ENCODE measurements around the gene ANKS1B.

Gene ANKS1B

DNA sequence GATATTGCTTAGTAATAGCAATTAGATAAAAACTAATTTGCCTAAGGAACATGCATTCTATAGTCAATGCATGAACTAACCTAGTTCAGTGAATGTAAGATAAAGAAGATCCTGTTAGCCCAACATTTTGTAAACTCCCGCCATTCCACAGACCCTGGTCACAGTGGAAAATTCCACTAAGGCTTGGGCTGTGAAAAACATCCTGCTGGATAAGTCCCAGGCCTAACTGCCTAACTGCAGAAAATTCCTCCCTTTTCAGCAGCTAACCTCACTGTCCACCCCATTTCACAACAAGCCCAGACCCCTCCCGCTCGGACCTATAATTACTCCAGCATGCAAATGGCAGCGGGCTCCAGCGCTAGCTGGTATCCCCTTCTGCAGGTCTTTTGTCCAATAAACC is 435.1 kb downstream of the ANKS1B start:
- no peak for DNase-seq

DNA sequence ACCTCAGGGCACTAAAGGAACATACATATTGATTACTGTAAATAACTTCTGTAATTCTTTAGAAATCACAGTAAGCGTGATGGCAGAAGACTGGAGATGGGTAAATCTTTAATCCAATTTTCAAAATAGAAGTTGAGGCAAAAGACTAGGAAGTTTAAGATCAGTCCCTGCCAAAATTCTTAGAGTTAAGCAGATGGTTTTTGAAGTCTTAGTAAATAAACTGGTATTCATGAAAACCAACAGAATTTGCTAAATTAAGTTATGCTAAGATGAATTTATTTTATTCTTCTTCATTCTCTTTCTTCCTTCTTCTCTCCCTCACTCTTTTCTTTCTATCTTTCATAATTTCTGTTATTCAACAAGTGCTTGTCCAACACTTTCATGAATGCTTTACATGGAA is 435.5 kb downstream of the ANKS1B start:
- DNase-seq = no peak

DNA sequence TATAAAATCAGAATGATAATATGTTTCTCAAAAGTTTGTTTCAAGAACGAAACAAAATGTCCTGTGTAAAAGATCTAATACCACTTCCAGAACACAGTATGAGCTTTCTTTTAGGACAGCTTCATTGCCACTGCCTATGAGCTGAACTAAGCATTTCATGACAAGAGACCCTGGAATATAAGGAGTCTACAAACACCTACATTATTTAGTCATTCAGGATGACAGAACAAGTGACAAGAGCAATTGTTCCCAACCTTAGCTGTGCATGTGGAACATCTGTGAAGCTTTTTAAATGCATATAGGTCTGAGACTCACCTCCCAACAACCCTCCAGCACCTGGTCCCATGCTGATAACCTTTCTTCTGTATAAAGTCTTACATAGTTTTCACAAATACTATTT is 440.3 kb downstream of the ANKS1B start:
- no peak for DNase-seq

DNA sequence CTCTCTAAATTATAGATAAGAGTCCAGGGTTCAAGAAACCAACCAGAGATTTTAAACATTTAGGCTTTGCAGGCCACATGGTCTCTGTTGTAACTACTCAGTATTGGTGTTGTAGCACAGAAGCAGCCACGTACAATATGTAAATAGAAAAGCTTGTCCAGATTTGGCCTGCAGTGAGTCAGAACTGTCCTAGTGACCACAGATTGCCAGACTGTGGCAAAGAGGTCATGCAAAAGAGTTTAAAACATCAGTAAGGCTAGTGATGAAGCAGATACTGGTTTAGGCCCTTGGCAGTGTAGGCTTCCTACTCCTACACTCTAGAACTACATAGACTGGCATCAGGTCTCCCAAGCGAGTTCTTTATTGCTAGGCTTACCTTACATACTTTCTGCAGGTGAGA is 454.8 kb downstream of the ANKS1B start:
- DNase-seq = no peak

DNA sequence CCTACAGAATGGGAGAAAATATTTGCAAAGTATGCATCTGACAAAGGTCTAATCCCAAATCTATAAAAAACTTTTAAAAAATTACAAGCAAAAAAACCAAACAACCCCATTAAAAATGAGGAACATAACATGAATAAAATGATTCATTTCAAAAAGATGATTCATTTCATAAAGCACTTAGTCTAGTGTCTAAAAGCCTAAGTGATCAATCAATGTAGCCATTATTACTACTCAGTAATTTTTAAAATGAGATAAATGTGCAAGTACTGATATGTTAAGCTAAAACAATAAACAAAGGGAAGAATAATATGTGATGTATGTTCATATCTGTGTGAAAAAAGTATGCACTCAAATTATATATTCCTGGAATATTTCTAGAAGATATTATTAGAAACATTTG is 456.3 kb downstream of the ANKS1B start:
- no peak for DNase-seq

DNA sequence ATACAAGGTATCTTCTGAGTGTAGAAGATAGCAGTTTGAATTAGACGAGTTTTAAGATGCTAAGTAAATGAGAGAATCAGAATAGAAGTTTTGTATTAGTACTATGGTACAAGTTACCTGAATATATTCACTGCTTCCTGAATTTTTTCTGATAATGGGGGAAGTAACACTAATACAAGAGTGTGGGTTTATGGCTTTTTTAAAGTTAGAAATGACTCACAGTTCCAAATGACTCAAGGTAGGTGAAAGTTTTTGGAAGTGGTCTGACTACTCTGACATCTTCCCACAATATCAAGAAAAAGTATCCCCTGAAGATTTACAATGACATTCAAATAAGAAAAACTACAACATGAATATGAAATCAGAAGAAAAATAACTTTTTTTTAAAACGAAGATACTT is 460.9 kb downstream of the ANKS1B start:
- no peak for DNase-seq

DNA sequence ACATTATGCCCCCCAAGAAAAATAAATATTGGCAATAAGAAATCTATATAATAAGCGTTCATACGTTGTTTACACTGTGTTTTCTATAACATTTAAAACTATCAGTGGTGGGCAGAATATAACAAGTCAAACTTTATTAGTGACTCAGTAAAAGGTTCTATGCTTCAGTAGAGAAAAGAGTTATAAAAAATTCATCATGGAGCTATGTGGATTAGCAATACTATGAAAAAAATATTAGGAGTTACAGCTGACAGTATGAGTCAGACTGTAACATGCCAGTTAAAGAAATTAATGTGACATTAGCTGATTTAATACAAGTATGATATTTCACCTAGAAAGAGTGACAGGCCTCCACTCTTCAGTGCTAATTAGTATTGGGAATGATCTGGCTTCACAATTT is 462.3 kb downstream of the ANKS1B start:
- DNase-seq = no peak

DNA sequence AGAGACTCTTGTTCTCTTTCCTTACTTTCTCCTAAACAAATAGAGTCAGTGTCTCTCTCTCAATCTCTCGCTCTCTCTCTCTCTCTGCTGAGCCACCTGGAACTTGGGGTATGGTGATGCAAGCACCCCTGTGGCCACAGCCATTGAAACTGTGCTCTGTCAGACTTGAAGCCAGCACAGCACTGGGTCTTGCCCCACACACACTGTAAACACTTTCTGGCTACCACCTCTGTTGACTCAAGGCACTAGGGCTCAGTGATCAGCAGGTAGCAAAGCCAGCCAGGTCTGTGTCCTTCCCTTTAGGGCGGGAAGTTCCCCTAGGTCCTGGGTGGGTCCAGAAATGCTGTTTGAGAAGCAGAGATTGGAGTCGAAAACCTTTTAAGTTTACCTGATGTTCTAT is 463.1 kb downstream of the ANKS1B start:
- DNase-seq = no peak

DNA sequence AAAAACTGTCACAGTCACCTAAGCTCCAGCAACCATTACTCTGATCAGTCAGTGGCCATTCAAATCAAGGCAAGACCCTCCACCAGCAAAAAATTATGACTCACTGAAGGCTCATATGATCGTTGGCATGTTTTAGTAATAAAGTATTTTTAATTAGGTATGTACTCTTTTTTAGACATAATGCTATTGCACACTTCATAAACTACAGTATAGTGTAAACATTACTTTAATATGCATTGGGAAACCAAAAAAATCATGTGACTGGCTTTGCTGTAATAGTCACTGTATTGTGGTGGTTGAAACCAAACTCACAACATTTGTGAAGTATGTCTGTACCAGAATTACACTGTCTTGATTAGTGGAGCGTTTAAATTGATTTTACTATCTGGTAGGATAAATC is 471.7 kb downstream of the ANKS1B start:
- no peak for DNase-seq

DNA sequence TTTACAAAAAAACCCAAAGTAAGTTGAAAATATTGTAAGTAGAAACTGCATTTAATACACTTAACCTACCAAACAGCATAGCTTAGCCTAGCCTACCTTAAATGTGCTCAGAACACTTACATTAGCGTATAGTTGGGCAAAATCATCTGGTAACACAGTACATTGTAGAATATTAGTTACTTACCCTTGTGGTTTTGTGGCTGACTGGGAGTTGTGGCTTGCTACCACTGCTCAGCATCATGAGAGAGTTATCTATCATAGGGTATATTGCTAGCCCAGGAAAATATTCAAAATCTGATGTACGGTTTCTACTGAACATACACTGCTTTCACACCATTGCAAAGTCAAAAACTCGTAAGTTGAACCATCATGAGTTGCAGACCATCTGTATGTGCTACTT is 478.9 kb downstream of the ANKS1B start:
- DNase-seq = no peak

DNA sequence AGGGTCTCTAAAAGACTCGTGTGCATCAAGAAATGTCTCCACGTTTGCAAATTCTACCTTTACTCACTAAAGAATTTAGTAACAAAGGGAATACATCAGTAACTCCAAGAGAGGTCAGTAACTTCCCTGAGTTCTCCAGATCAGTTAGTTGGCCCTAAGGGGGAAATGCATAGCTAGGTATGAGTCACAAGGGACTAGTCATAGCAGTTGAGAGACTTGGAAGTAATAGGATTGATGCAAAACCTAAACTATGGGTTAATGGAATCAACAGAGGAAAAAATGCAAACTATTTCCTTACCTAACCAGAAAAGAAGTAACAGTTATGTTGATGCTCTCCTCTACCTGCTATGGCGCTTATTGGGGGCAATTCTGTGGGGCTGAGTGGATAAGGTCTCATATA is 486.0 kb downstream of the ANKS1B start:
- no peak for DNase-seq

DNA sequence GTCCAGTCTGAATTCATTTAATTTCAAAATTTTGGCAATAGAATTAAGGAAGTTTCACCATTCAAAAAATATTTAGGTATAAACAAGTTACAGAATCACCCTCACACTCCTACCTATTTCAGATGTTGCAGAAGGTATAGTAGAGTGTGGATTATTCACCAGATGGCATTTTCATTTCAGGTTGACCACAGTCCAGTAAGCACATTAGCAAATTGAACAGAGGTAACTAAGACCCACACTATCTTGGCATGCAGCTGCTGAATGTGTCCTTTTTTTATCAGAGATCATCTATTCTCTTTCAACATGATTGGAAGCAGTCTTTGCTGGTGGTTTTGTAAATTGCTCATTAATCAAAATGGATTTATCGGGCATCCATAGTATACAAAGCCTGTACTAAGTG is 488.9 kb downstream of the ANKS1B start:
- no peak for DNase-seq

DNA sequence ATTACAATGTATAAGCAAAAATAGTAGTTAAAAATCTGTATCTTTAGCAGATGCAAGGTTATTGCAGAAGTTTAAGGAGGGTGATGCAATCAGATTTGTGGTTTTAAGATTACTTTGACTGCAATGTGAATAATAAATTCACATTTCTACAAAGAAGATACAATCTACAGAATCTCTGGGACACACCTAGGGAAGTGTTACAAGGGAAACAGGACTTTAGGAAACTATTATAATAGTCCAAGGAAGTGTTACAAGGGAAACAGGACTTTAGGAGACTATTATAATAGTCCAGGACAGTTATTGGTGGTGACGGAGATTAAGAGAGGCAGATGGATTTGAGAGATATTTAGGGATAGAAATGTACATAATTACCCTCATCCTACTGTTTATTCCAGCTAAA is 491.5 kb downstream of the ANKS1B start:
- no peak for DNase-seq

DNA sequence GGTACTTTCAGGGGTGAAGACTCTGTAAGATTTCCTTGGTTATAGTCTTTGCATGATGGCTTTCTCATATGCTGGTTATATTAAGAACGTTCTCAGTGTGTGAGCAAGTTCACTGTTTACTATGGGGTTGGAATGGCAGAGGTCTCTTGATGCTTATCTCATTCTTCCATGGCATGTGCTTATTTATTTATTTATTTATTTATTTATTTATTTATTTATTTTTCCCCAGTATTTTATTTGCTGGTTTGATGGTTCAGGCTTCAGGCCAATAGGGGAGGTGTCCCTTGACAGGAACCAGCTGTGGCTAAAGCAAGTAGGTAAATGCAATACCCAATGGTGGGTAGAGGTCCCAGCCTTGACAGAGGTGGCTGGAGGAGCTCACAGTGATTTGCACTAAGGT is 498.5 kb downstream of the ANKS1B start:
- DNase-seq = no peak

DNA sequence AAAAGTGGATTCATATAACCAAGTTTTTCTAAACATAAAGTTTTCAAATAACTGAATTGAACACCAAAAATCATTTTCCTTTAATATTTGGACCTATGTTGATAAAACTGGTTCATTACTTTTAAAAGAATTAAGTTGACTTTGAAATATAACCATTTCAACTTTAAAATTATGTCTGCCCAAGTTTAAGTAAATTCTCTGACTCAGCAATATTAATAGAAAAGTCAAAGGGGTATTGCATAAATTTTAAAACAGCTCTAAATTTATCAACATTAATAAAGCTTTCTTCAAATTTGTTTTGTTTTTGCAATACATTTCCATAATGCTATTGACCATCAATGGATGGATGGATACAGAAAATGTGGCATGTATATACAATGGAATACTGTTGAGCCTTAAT is 505.6 kb downstream of the ANKS1B start:
- no peak for DNase-seq

DNA sequence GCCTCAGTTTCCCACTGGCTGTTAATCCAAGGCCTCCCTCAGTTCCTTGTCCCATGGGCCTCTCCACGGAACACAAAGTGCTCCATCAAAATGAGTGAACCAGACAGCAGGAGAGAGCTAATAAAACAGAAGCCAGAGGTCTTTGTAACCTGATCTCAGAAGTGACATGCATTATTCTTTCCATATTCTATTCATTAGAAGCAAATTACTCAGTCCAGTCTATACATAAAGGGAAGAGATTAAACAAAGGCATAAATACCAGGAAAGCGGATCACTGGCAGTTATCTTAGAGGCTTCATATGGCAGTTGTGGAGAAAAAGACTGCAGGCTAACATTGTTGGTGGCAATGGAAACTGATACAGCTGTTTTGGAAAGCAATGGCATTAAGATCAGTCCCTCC is 507.8 kb downstream of the ANKS1B start:
- no peak for DNase-seq

DNA sequence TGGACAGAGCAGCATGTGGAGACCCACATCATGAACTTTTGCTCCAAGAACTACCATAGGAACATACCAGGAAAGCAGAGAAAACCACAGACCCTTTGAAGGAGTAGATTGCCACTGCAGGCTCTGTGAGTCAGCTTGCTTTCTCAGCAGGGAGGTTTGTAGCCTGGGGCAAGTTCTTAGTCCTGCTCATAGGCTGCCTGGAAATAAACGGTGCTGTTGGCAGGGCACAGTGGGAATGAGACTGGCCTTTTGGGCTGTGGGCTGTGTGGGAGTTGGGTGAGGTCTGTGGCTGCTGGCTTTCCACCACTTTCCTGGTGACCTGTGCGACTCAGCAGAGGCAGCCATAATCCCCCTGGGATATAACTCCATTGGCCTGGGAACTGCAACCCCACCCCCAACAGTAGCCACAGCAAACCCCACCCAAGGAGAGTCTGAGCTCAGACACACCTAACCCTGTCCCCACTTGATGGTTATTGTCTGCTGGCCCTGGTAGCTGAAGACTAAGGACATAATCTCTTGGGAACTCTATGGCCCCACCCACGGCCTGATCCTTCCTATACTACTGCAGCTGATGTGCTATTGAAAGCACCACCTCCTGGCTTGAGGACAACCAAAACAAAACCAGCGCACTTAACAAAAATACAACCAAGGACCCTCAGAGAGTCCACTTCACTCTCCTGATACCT is 529.2 kb downstream of the ANKS1B start:
- peak; percentile 42 for DNase-seq

DNA sequence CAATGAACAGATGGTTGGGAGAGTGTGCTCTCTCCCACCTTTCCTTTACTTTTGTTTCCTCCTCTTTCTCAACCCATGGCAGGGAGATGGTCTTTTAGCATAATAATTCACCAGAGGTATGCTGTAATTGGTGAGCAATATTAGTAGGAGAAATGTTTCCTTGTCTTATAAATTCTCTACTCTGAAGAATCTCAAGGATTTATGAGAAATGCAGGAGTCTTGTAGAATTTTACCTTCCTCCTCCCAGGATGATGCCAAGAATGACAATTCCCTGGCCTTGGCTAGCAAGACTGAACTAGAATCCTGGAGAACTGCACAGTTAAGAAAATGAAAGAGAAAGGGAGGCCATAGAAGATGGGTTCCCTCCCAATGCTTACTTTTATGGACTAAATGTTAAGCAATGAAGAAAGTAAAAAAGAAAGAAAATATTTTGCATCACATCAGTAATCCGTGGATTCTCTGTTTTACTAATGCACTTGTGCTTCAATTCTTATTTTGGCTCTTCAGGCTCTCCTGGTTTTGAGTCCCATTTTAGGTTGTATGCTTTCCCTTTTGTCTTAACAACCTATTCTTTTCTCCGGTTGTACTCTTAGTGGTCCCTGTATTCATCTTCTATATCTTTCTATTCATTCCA is 530.1 kb downstream of the ANKS1B start:
- no peak for DNase-seq

DNA sequence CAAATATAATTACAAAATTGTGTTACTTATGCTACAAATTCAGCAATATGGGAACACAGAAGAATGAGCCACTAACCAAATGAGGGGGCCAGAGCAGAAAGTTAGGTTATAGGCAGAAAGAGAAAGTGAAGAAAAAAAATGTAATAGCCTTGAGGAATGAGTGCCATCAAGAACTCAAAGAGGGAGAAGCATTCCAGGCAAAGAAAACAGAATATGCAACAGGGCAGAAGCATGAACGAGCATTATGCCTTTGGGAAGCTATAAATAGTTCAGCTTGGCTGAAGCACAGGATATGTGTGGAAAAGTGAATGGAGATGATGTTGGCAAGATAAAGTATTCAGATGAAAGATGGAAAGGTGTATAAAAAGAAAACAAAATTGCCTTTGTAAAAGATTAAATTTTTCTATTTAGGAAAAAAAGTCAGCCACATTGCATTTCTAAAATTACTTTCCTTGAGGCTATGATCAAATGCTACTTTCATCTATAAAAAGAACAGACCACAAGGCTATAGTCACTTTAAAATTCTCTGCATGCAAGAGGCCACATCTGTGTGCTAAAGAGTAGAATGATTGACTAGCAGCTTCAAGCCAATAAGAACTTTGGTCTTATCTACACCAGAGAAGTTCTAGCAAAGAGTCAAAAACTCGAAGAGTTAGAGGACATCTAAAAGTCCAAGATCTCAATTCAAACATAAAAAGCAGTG is 530.7 kb downstream of the ANKS1B start:
- DNase-seq = no peak

DNA sequence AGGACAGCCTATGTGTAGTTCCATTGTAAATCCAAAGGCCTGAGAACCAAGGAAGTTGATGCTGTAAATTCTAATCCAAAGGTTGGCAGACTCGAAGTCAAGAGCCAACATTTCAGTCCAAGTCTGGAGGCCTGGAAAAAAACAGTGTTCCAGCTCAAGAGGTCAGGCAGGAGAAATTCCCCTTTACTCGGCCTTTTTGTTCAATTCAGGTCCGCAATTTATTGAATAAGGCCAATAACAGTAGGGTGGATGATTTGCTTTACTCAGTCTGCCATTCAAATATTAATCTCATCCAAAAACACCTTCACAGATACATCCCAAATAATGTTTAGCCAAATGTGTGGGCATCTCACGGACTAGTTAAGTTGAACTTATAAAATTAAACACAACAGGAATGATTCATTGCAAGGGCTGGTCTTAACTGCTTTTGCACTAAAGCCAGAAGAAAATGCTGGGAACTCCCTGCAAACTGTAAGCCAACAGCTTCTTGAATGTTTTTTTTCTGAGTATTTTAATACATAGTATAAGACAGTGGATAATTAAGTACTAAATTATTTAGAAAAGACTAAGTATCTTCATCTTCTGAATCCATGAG is 534.6 kb downstream of the ANKS1B start:
- no peak for DNase-seq

DNA sequence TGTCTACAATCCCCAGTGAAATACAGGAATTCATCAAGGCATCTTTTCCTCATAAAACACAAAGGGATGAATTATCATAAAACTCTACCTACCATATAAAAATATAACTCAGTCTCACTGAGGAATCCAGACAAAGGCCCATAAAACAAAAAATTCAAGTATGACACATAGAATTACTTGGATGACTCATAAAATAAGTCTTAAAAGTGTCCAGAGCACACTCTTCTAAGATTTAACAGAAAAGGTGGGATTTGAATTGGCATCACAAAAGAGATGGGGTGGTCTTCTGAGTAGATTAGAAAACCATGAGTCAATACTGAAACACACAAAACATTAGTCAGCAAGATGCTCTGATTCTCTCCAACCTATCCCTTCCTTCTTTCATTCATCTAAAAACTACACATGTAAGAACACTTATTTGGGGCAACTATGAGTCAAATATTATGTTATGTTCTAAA is 539.8 kb downstream of the ANKS1B start:
- no peak for DNase-seq

DNA sequence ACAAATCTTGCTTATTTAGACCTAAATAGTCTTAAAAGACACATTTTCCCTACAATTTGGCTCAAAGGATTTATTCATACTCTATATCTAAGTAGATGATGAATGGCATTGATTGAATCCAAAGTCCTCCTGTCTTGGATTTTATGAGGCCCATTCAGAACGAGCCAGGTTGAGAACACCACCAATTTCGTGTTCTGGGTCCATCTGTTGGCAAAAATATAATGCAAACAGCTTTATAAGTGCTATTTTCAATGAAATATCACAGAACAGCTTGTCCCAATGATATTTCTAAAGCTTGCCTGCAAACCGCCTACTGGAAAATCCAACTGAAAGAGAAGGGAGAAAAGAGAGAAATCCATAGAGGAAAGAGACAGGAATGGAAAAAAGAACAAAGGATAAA is 542.0 kb downstream of the ANKS1B start:
- no peak for DNase-seq

DNA sequence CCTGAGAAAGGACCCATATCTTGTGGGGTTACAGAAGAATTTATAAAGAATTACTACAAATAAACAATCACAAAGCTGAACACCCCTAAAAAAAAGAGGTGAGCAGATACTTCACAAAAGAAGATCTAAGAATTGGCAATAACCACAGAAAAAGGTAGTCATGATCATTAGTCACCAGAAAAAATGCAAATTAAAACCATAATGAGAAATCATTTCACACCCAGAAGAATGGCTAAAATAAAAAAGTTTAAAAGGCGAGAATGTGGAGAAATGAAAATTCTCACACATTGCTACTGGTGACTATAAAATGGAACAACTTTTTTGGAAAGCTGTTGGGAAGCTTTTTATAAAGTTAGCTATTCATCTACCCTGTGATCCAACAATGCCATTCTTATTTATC is 545.3 kb downstream of the ANKS1B start:
- DNase-seq = no peak

DNA sequence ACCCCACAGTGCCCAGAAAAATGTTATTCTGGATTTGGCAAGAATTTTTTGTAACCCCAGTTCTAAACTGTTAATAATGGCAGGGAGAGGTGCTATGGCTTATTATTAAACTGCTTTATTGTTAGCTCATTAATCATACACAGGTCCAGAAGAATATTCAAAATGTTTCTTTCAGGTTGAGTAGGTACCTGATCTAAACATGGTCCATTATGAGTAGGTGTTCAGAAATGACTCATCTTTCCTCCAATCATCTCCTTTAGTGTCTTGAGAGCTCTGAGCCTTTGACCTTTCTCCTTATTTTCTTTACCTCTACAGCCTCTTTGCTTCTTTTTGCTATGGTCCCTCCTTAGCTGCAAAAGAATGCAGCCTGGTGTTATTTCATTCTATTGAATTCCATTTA is 548.2 kb downstream of the ANKS1B start:
- no peak for DNase-seq

All from right hindlimb (tissue), 1 donor.